GM12891 (cell line): ENCODE measurements around the gene SPAG9.

ENCODE experiments used
- PAX5 ChIP-seq: IDR thresholded peaks from 2 replicates; pipeline ENCODE4 v1.6.1; 2011; ENCODE audit warnings: low read length, moderate library complexity, mild to moderate bottlenecking; ENCODE audit not compliant: insufficient read depth, severe bottlenecking
- POLR2A ChIP-seq: IDR thresholded peaks from 2 replicates; pipeline ENCODE4 v1.6.1; 2011; ENCODE audit warnings: low read depth, low read length, control low read depth
- POLR2AphosphoS5 ChIP-seq: IDR thresholded peaks from 2 replicates; pipeline ENCODE4 v1.6.1; 2011; ENCODE audit warnings: low read depth, low read length, control low read depth
- POU2F2 ChIP-seq: IDR thresholded peaks from 2 replicates; pipeline ENCODE4 v1.6.1; 2011; ENCODE audit warnings: low read depth, mild to moderate bottlenecking, control low read depth, low read length, moderate library complexity
- SPI1 ChIP-seq: IDR thresholded peaks from 2 replicates; pipeline ENCODE4 v1.6.1; 2011; ENCODE audit warnings: low read depth, low read length, control low read depth
- TAF1 ChIP-seq: IDR thresholded peaks from 2 replicates; pipeline ENCODE4 v1.6.1; 2011; ENCODE audit warnings: low read depth, low read length, control low read depth

DNA sequence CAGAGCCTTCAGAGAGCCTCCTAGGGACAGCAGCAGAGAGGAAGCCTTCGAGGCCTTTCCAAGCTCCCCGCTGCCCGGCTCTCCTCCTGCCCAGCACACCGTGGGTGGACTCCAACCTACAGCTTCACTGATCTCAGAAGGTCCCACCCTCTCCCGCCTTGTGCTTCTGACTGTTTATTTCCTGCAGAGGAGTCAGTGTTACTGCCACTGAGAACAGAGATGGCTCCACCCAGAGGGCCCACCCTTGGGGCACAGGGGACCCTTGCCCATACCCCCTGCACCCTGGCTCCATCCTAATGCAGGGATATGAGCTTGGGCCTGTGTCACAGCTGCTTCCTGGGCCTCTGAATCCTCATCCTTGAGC lies 201.8 kb downstream of the SPAG9 start:
- TF ChIP-seq POLR2A (no peak), POLR2AphosphoS5 (no peak), TAF1 (no peak), SPI1 (no peak), POU2F2 (no peak), PAX5 (no peak)
